NCI-H82 treated with DMSO at 0.1 percent for 48 hours (cell line): ENCODE results near the gene PODXL.
"Not testable (repeated sequence)": the region's sequence is repeated elsewhere in the genome, so short reads cannot be mapped to it uniquely, and the experiment has no call there.

Experiments used
- DNase-seq: peaks from one replicate; lab custom pipeline; 2025; ENCODE audit not compliant: unreplicated experiment; lab: John Stamatoyannopoulos, UW

The PODXL gene

DNA sequence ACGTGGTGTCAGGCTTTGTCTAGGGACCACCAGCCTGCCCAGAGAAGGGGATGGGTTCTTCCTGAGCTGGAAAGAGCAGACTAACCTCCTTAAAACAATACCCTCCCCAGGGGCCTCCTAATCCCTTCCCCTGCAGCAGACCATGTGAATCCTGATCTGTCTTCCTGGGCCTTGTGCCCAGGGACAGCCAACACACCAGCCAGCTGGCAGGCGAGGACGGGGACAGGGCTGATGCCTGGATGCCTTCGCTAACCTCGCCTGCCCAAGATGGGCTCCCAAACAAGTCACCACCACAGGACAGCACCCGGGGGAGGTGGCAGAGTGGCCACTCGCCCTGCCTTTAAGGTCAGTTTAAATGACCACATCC, 17.6 kb downstream of the PODXL start:
- peak; percentile 85 for DNase-seq

- DNase-seq, result no peak
Measured at GRCh38 chr7:131538071-131538812, 18.2 kb downstream of the PODXL start.

DNA sequence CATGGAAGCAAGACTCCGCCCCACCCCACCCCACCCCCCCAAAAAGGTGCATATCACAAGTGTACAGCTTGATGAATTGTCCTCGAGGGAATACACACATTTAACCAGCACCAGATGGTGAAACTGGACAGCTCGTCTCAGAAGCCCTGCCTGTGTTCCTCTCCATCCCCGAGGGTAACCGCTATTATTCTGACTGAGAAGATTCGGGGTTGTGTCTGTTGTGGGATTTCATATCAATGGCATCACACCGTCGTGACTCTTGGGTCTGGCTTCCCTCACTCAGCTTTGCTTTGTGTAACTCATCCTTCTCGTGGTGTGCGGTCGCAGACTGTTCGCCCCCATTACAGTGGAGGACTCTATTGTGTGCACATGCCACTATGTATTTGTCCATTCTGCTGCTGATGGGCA, 18.9 kb downstream of the PODXL start:
- DNase-seq, result peak; percentile 6

DNA sequence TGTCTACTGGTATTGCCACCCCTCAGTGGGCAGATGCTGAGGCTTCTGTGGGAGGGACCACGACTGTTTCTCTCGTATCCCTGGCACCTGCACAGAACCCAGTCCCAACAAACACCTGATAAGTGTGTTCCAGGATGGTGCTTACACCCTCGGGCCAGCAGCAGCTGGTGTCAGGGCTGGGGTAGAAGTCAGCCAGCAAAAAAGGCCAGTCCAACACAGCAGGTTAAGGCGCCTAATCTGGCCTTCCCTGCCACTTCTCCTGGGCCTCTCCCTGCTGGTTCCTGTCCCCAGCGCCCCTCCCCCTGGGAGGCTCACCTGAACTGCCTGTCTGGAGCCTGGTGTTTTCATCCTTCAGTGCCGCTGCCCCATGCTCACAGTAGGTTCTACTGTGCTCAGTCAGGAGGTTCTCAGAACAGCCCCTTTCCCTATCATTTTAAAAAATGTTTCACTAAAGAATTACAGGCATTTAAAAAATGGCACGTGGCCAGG, 20.0 kb downstream of the PODXL start:
- no peak for DNase-seq

- DNase-seq, result no peak
Measured at GRCh38 chr7:131533566-131534561, 22.6 kb downstream of the PODXL start.

GRCh38 chr7:131533151-131533559, 23.3 kb downstream of the PODXL start:
- DNase-seq, result no peak

GRCh38 chr7:131532570-131533091, 23.8 kb downstream of the PODXL start:
- no peak for DNase-seq

DNA sequence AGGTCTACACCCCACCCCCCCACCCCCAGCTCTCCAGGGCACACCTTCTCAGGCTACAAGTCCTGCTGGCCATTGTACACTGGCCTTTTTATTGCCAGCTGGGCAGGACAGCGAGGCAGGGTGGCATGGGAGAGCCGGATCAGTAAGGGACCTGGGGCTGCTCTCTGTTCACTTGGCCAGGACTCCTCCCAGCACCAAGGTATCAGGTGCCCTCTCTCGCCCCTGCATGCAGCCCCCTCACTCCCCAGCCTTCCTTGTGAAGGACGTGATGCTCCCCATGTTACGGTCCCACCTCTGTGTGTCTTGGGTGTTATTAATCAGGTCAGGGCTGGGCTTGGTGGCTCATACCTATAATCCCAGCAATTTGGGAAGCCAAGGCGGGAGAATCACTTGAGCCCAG, 26.3 kb downstream of the PODXL start:
- DNase-seq, result no peak

DNA sequence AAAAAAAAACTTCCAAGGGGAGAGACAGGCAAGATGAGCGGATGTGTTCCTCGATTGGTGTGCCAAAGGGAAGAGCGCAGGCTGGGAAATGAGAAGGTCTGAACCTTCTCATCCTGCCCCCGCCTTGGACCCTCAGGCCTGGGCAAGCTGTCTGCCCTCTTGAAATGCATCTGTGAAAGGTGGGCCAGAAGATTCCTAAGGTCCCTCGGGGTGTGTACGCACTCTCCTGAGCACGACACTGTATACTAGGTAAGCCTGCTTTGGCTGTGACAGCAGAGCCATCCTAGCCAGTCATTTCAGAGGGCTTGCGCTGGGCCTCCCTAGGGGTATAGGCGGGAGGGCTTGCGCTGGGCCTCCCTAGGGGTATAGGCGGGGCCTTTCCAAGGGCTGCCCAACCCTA, 26.8 kb downstream of the PODXL start:
- DNase-seq, result no peak

- DNase-seq, result no peak
Measured at GRCh38 chr7:131529179-131529578, 27.2 kb downstream of the PODXL start.

DNA sequence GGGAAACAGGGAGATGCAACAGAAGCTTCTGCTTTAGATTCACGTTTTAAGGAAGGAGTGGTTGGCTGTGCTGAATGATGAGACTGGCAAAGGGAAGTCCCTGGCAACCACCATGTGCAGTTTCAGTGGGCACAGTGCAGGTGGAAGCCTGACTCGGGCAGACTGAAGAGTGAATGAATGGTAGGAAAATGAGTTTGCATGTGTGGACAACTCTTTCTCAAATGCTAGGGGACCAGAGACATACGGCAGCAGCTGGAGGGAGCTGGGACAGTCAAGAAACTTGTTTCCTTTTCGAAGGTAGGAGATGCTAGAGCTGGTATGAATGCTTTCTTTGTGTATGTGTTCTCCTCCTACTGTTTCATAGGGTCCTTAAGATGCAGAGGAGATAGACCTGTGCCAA, 29.0 kb downstream of the PODXL start:
- DNase-seq, result no peak

DNA sequence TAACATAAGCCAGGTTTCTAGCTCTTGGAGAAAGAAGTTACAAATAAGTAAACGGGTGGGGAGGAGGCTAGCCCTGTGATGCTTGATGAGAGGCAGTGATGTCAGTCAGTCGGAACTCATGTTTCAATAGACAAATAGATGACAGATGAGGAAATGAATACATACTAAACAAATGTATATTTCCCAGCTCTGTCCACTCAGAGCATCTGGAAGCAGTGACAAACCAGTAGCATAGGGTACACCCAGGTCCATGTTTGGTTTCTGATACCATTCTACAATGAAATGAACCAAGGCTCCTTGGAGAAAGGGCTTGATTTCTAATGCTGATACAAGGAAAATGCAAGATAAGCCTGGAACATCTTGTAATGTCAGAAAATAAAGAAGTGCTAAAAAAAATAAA, 30.6 kb downstream of the PODXL start:
- DNase-seq, result no peak

- no peak for DNase-seq
Measured at GRCh38 chr7:131524703-131525102, 31.7 kb downstream of the PODXL start.

- no peak for DNase-seq
Measured at GRCh38 chr7:131524115-131524514, 32.3 kb downstream of the PODXL start.

- DNase-seq, result no peak
Measured at GRCh38 chr7:131522325-131522930, 34.0 kb downstream of the PODXL start.

DNA sequence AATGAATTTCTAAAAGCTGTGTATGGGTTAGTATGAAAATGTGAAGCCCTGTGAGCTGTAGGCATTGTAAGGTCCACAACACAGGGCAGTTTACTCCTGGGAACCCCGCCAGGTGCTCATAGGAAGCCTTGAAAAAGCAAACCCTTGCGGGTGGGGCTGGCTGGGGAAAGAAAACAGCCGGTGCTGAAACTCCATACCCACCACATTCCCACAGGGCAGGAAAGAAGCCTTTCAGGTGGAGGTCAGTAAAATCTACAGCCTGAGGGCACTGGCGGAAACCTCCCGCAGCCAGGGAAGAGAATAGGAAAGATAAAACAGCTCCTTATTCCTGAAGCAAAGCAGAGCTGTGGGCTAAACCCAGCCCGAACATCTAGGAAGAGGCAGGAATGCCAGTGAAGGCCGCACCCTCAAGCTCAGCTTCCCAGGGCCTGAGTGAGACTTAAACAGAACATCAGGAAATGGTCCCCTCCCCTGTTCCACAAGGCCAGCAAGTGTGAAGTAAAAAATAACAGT, 34.7 kb downstream of the PODXL start:
- DNase-seq, result no peak

DNA sequence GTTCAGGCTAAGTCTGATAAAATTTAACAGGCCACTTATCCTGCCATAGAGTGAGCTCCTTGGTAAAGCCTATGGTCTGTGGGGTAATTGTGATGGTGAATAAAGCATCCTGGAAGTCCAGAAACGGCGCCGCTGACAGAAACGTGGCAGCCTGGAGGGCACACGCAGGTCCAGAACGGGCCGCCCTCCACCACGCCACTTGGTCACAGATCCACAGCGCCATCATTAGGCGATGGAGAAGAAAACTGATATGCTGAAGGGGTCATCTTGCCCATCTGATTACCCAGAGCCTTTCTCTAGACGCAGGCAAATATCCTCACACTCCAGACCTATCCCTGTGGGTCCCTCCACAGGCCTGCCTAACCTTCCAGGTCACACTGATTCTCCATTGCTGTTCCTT, 37.8 kb downstream of the PODXL start:
- DNase-seq, result no peak

DNA sequence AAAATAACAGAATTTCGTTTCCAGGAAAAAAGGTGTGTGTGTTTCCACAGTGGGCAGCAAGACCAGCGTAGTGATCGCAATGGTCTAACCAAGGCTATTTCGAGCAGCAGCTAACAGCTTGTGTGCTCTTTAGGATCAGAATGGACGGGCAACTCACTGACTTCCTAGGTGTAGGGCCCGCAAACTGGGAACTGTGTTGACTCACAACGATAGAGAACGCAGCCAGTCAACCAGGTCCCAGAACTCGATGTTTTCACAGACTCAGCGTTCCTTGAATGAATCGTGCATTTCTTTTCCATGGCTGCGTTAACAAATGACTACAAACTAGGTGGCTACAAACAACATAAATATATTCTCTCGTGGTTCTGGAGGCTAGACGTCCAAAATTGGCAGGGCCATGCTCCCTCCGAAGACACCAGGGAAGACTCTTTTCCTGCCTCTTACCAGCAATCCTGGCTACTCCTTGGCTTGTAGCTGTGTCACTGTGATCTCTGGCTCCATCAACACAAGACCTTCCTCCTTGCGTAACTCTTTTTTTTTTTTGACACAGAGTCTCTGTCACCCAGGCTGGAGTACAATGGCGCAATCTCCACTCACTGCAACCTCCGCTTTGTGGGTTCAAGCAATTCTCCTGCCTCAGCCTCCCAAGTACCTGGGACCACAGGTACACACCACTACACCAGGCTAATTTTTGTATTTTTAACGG, 39.1 kb downstream of the PODXL start:
- DNase-seq, result no peak

DNA sequence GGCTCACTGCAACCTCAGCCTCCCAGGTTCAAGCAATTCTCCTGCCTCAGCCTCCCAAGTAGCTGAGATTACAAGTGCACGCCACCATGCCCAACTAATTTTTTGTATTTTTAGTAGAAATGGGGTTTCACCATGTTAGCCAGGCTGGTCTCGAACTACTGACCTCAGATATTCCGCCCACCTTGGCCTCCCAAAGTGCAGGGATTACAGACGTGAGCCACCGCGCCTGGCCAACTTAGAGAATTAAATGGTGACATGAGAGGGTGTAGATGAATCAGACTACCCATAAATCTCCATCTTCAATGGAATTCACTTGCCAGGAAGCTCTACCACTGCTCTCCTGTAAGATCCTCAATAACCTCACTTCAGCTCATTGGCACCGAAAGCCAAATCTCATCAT, 41.0 kb downstream of the PODXL start:
- DNase-seq, result not testable (repeated sequence)

GRCh38 chr7:131513245-131514061, 43.0 kb downstream of the PODXL start:
- peak; percentile 56 for DNase-seq
